HG02798 (cell line): ENCODE results near the gene KIAA1191.
"Not testable (repeated sequence)": the region's sequence is repeated elsewhere in the genome, so short reads cannot be mapped to it uniquely, and the experiment has no call there.

Experiments
- ATAC-seq: cut with Tn5 transposase; IDR thresholded peaks from one replicate; pipeline ENCODE4 v1.9.1; 2021; ENCODE audit warnings: mild to moderate bottlenecking; ENCODE audit not compliant: unreplicated experiment, poor library complexity

The KIAA1191 gene, protein sequence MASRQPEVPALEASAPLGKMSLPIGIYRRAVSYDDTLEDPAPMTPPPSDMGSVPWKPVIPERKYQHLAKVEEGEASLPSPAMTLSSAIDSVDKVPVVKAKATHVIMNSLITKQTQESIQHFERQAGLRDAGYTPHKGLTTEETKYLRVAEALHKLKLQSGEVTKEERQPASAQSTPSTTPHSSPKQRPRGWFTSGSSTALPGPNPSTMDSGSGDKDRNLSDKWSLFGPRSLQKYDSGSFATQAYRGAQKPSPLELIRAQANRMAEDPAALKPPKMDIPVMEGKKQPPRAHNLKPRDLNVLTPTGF

DNA sequence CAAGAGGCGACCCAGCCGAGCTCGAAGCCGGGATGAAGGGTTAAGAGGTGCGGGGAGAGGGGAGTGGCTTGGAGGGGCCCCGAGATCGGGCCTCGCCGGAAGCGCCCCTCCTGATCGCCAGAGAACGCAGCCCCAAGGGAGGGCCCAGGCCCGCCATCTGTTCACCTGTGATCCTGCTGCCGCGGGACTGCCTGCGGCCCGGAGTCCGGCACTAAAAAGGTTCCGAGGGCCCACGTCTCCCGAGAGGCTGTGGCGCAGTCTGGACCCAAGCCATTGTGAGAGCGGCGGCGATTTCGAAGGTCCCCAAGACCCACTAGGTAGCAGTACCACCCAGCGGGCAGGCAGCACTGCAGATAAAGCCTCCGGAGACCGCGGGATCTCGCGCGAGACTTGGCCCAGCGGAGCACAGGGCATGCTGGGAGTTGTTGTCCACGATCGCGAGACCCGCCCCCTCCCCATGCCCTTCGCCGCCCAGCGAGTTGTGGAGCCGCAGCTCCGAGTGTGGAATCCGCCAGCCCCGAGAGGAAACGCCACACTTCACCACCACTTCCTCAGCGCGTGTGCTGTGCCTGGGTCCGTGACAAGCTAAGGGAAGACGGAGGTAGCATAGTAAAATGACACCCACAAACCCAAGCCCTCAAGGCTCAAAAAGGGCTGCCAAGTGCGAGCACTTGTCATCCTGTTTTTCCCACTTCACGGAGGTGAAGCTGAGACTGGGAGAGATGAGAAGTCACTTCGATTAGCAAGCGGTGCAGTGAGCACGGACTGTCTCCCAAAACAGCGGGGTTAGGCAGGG is at the start of gene KIAA1191:
Gene KIAA1191 (minus strand): TSS at position 328 of the 796 bp plus-strand sequence. CDS start 2,256 bp downstream, outside the sequence.
- peak; percentile 90 for ATAC-seq

DNA sequence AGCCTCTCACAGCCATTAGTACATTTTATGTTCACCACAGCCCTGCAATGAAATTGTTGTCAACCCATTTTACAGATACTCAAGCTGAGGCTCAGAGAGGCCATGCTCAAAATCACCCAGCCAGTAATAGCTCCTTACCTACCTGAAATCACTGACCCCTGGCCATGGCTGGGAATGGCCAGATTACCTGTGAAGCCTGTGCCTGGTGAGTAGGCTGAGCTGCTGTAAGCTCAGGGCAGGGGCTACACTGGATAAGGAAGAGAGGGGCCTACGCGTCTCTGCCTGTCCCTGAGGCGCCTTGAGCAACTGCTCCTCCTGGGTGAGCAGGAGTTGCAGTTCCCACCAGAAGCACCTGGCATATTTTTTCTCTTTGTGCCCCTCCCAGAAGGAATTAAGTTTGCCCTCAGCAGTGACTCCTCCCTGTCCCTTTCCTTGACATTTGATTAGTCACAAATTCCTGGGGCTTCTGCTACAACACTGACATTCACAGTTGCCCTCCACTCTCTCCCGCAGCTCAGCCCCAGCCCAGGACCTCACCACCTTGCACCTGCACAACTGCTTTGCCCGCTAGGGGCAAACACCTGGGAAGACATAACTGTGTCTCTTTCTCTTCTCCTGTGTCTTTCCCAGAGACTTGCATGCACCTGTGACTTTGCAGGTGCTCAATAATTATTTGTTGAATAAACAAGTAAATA is 49.1 kb upstream of the KIAA1191 start:
- no peak for ATAC-seq

DNA sequence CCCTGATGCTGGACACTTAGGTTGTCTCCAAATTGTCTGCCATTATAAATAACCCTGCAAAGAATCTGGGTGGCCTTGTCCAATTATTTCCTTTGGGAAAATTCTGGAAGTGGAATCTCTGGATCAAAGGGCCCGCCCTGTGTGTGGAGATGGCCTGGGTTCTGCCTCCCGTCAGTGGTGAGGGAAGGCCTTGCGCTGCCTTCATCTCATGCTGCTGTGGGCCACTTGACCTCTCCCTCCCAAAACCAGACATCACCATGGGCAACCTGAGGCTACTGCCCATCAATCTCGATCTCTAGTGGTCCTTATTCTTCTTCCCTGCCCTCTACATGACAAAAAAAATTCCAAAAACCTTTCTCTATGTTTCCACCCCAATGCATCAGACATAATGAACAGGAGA is 48.2 kb upstream of the KIAA1191 start:
- no peak for ATAC-seq

DNA sequence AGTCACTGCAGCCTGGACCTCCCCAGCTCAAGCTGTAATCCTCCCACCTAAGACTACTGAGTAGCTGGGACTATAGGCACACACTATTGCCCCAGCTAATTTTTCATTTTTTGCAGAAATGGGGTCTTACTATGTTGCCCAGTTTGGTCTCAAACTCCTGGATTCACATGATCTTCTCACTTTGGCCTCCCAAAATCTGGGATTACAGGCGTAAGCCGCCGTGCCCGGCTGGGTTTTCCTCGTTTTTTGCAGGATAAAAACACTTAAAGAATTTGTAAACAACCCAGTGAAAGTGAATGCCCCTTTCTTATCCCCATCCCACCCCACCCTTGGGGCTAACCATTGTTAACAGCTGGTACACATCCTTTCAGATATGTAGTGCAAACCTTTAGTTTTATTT is 47.0 kb upstream of the KIAA1191 start:
- ATAC-seq: no peak

DNA sequence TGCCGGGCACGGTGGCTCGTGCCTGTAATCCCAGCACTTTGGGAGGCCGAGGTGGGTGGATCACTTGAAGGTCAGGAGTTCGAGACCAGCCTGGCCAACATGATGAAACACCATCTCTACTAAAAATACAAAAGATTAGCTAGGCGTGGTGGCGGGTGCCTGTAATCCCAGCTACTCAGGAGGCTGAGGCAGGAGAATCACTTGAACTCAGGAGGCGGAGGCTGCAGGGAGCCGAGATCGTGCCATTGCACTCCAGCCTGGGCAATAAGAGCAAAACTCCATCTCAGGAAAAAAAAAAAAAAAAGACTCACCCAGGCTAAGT is 46.6 kb upstream of the KIAA1191 start:
- ATAC-seq: not testable (repeated sequence)

DNA sequence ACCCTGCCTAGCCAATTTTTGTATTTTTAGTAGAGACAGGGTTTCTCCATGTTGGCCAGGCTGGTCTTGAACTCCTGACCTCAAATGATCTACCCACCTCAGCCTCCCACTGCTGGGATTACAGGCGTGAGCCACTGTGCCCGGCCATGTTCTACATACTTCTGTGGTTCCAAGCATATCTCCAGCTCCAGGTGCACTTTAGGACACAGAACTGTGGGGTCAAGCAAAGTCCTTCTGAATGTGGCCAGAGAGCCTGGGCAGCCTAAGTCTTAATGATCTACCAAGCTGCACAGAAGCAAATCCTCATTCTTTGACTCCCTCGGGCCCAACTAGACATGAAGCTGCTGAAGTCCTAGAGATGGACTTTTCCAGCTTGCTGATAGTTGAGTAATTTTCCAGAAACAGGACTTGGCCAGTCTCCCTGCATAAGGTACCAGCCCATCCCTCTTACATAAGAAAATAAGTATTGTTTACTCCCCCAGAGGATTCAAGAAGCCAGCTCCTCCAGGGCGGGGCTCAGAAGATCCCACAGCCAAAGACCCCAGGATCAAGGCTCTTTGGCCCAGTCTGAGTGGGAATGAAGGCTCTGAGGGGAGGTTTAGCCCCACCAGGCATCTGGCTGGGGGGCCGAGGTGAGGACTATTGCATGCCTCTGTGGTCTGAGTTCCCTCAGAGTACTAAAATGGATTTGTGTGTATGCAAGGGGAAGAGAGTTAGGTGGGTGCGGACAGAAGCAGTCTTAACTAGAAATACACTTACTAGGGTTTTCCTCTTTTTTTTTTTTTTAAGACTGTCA is 46.1 kb upstream of the KIAA1191 start:
- no peak for ATAC-seq

DNA sequence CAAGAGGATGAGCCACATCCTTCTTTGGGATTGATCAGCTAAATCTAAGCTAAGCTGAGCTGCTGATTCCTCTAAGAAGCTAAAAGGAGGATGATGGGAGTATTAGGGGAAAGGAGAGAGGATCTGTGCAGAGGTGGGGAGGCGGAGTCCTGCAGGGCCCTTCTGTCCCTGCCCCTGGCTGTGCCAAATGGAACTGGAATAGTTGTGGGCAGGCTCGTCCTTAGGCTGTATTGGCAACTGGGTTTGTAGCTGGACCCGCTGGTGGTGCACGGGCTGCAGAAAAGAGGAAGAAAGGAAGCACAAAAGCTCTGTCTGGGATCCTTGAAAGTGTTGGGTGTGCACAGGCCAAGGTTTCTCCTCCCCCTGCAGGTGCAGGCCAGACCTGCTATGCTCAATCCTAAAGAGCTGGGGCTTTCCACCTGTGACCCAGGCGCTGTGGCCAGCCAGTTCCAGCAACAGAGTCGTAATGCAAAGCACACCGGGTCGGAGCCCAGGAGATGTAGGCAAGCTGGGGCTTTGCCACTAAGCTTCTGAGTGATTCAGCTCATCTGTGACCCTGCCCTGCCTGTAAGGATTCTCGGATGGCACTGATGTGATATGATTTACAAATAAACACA is 45.0 kb upstream of the KIAA1191 start:
- ATAC-seq: no peak

DNA sequence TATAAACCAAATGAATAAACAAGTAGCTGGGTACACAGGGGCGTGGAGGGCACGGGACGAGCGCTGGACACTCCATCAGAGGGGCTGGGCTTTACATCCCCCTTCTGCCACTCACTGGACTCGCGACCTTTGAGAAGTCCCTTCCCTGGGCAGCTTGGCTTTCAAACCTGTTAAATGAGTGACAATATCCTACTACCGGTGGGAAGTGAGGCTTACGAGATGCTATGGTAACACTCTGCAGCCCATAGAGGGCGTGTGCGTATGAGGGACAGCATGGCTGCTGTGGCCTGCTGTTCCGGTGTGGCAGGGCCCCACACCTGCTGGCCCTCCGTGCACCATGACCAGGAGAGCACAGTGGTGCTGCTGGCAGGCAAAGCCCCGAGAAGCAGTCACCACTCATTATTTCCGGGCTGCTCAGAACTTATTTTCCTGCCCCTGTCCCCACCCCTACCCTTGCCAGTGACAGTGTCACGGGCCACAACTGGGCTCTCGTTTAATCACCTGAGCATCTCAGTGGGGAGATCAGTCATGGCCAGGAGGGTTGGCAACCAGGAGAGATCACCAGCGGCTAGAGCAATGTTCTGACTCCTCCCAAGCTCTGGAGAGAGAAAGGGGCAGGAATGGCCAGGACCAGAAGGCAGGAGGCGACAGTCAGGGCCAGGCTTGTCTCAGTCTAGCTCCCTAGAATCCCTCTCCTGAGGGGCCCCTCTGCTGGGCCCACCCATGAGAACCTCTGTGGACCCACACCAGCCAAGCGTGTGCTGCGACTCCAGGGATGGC is 44.3 kb upstream of the KIAA1191 start:
- ATAC-seq: no peak

DNA sequence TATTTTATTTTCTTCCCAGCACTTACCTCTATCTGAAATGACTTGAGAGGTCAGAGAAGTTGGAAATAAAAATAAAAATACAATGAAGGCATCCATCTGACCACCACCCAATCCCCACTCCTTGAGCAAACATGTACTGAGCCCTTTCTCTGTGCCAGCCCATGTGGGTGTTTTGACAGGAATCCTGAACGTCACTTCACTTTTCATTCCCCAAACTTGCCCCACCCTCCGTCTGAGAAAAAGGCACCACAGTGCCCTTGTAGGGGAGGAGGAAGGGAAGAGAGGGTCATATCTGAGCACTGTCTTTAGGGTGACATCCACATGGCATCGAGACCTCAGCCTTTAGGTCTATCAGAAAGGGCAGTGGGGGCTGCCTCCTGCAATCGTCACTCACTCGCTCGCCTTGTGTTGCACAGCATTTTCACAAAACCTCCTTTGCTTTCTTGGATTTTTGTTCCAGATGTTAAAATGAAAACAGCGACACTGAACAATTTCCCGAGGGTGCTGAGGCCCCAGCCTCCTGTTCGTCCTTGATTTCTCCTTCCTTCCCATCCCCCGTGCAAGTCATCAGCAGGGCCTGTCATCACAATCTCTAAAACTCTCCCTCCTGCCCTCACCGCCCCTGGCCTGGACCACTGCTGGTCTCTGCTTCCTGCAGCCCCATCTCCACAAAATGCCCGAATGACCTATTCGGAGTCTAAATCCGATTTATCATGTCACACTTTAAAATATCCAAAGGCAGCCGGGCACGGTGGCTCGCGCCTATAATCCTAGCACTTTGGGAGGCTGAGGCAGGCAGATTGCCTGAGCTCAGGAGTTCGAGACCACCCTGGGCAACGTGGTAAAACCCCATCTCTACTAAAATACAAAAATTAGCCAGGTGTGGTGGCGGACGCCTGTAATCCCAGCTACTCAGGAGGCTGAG is 40.0 kb upstream of the KIAA1191 start:
- no peak for ATAC-seq

DNA sequence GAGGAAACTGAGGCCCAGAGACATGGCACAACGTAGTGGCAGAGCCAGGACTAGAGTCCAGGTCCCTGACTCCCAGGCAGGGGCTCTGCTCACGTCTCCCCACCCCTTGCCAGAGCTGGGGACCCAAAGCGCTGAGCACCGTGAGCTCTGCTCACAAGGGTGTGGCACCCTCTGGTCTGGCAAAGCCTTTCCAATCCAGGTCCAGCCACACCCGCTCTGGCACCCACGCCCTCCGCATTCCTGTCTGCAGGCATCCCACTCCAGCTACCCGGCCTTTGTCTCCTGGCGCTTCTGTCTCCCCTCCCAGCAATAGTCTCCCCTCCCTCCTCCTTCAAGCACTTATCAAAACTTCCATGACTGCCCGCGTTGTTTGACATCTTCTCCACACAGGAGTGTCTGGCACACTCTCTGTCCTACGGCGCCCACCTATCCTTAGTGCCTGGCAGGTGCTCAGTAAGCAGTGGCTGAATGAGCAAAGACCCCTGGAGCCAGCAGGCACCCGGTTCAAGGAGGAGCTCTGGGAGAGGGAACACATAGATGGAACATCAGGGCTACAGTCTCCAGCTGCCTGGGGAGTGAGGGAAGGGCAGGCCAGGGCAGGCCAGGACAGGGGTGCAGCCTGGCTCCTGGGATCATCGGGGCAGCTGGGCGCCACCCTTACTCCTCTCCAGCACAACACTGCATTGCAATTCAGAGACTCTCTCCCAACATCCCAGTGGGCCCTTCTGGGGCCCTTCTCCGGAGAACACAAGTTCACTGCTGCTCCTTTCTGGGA is 39.0 kb upstream of the KIAA1191 start:
- no peak for ATAC-seq

DNA sequence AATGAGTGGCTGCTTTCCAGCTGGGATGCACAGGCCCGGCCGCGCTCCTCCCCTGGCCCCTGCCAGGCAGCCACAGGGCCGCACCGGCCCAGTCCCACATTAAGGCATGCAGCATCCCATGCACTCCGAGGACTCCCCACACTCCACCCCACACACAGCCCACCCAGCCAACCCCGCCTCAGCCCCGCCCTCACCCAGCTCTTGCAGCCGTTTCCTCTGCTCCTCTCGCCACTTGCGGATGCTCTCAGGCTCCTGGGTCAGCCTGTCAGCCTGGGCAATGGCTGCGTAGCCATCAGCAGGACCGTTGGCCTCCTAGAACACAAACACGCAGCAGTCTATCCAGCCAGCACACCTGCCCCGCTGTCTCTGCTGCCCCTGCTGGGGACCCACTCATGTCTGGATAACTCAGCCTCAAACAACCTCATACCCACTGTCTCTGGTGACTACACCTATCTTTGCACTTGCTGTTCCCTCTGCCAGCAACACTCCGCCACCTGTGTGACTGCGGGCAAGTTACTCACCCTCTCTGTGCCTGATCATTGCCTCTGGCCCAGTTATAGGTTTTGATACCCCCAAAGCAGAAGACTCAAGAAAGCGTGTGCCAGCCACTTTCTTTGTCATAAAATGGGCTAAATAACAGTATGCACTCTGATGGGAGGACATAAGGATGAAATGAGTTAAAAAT is 36.3 kb upstream of the KIAA1191 start:
- no peak for ATAC-seq

DNA sequence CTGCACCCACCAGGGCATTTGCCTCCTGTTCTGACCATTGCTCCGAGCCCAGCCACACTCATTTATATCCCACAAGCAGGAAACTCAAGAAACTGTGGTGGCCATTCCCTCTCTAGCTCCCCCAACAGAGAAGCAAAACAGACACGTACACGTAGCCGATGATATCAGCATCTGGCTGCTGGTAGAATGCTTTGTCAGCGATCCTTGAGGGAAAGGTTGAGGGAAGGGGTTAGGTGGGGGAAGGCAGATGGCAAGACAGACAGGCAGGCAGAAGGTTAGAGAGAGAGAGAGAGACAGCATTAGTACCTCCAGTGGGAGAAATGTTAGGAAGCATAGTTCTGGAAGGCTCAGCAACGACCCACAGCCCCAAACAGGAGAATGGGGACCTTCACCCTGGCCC is 34.8 kb upstream of the KIAA1191 start:
- ATAC-seq: no peak

DNA sequence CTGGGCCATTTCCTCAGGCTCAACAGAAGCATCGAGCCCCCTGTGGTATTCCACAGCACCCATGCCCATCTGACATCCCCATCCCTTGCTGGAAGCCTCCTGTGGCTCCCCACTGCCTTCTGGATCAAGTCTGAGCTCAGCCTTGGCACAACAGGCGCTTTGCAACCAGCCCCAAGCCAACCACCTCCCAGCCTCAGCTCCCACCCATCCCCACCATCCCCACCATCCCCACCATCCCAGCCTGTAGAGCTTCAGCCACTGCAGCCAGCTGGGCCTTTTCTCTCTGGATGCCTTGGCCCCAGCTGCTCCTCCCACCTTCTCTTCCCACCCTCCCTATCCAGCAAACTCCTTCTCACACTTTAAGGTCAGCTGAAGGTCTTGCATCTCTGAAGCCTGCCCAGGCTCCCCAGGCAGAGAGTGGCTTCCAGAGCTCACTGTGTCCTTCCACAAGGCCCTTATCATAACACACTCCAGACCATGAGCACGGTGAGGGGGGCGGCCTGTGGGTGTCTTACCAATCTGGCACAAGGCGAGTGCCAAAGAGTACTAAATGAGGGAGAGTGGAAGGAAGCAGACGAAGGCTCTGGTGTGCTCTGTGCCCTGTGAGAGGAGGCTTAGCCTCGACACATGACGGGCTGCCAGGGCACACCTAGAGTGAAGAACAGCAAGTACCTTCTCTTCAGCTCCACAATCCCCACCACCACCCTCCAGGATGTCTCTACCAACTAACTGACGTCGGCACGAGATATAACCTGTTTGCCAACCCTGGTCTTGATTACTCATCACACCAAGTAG is 33.5 kb upstream of the KIAA1191 start:
- ATAC-seq: no peak

DNA sequence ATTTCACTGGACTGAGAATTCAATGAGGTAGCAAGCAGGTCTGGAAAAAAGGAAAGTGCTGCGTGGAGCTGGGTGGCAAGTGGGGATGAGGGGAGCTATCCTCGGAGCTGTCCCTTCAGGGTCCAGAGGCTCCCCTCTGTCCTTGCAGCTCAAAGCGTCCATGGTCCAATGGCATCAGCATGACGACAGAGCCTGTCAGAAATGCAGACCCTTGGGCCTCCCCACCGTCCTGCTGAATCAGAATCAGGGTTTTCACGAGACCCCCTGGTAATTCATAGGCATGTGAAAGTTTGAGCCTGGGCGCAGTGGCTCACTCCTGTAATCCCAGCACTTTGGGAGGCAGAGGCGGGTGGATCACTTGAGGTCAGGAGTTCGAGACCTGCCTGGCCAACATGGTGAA is 32.5 kb upstream of the KIAA1191 start:
- no peak for ATAC-seq

DNA sequence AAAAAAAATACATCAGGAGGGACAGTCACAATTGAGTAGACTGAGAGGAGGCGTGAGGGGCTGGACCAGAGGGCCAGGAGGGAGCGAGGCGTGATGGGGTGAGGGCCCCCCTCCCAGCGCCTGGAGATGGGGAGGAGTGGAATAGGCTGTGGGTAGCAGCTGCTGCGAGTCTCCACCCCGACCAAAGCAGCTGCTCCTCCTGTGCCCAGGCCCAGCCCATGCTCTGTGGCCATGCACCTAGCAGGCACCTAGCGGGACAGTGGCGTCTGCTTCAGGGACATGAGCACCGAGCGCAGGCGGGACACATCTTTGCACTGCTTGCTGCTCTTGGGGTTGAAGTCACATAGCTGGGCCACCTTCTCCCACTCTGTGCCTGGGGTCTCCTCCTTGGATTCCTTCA is 31.0 kb upstream of the KIAA1191 start:
- no peak for ATAC-seq

DNA sequence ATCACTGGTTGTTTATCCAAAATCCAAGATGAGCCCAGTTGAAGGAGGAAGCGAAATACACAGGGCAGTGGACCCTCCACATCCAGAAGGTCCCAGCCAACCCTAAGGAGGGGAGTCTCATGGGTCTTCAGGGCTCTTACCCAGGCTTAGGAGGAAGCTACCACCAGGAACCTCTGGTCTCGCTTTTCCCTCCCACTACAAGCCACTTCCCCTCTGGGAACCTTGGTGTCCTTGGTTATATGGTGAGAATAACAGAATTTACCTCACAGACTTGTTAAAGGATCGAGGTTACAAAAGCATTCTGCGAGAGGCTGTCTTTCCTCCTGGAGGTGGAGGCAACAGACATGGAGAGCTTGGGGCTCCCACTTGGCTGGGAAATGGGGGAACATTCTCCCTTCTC is 30.4 kb upstream of the KIAA1191 start:
- no peak for ATAC-seq
